Right atrium auricular region (tissue), 2 donors: Measurements from ENCODE around the gene DYNC2I2. TPM values are rescaled to one million over a fixed set of nuclear protein-coding genes. Genes with fewer than 3 reads are reported as not detected.

ENCODE experiments used
- total RNA-seq, 2 donors: library from RNA; depleted of rRNA; stranded (reverse); fragments of >200 nt; gene quantifications; one replicate each; pipeline ENCODE4 v1.1.0, GENCODE V29; 2016

DYNC2I2 gene
- total RNA-seq, 2 donors from 2014 or later = 23.1 to 33.1 TPM

Other genes starting within 250 kb of the DYNC2I2 start
- gene CERCAM, start 236.0 kb downstream of the DYNC2I2 start, total RNA-seq = 10 to 100 TPM; 13.3 to 15.8 TPM
- gene ODF2, start 200.8 kb downstream of the DYNC2I2 start, total RNA-seq = 10 to 100 TPM in 1 of 2 donors, 1 to 10 TPM in 1; 9.7 to 12.1 TPM
- gene GLE1, start 152.1 kb downstream of the DYNC2I2 start, total RNA-seq = 10 to 100 TPM; 14.4 to 18.1 TPM
- gene SPTAN1, start 104.3 kb downstream of the DYNC2I2 start, total RNA-seq = 100 to 1,000 TPM; 233 to 270 TPM
- gene SET, start 32.4 kb upstream of the DYNC2I2 start, total RNA-seq = 100 to 1,000 TPM; 104 to 125 TPM
- gene PKN3, start 45.7 kb upstream of the DYNC2I2 start, total RNA-seq = 1 to 10 TPM; 4.5 to 8.6 TPM
- 10 to 100 TPM; 22.8 to 24.4 TPM for gene ZDHHC12, start 67.3 kb upstream of the DYNC2I2 start, total RNA-seq
- gene ZER1, start 115.1 kb upstream of the DYNC2I2 start, total RNA-seq = 10 to 100 TPM; 61.6 to 72.6 TPM
- gene TBC1D13, start 130.4 kb upstream of the DYNC2I2 start, total RNA-seq = 10 to 100 TPM; 14.2 to 17.1 TPM
- gene ENDOG, start 161.7 kb upstream of the DYNC2I2 start, total RNA-seq = 10 to 100 TPM; 33.6 to 74.4 TPM
- gene SPOUT1, start 172.9 kb upstream of the DYNC2I2 start, total RNA-seq = 10 to 100 TPM in 1 of 2 donors, 1 to 10 TPM in 1; 8.5 to 11.6 TPM
- gene KYAT1, start 225.1 kb upstream of the DYNC2I2 start, total RNA-seq = 10 to 100 TPM; 10.1 to 15.1 TPM
- 10 to 100 TPM; 45.3 to 65.9 TPM for gene LRRC8A, start 225.3 kb upstream of the DYNC2I2 start, total RNA-seq